Activated CD4-positive, alpha-beta memory T cell treated with anti-CD3 and anti-CD28 coated beads for 36 hours (primary cell): Measurements from ENCODE around the gene STIP1. TPM values are rescaled to one million over a fixed set of nuclear protein-coding genes. Genes with fewer than 3 reads are reported as not detected.

Experiments used
- CTCF ChIA-PET: fragments of 350-600 bp; sonication (Branson Sonifier 250); formaldehyde crosslinking; loops from one replicate; lab custom pipeline; 2021; ENCODE audit warnings: antibody characterized with exemption, inconsistent platforms; lab: Charles Lee
- POLR2A ChIA-PET: fragments of 350-600 bp; sonication (Branson Sonifier 250); formaldehyde crosslinking; loops from one replicate; lab custom pipeline; 2021; ENCODE audit warnings: antibody characterized with exemption; lab: Charles Lee
- DNase-seq: peaks from one replicate; pipeline ENCODE4 v3.0.0-alpha.2; 2020
- H3K27ac Mint-ChIP-seq: one replicate; pipeline ENCODE4 v1.8.0; 2021; ENCODE audit warnings: mixed read lengths
- H3K27me3 Mint-ChIP-seq: one replicate; pipeline ENCODE4 v1.8.0; 2021; ENCODE audit warnings: mixed read lengths
- H3K36me3 Mint-ChIP-seq: one replicate; pipeline ENCODE4 v1.8.0; 2021; ENCODE audit warnings: mixed read lengths
- H3K4me1 Mint-ChIP-seq: one replicate; pipeline ENCODE4 v1.8.0; 2021; ENCODE audit warnings: low read depth, mixed read lengths
- H3K4me3 Mint-ChIP-seq: one replicate; pipeline ENCODE4 v1.8.0; 2021; ENCODE audit warnings: mild to moderate bottlenecking, mixed read lengths
- H3K9me3 Mint-ChIP-seq: one replicate; pipeline ENCODE4 v1.8.0; 2021; ENCODE audit warnings: mixed read lengths
- intact Hi-C: fragments of 100-400 bp; cut with micrococcal nuclease; formaldehyde crosslinking; loops from one replicate; pipeline ENCODE4 v1.15.1; 2023
- total RNA-seq, 2 experiments: library from RNA; stranded (reverse); gene quantifications; one replicate each; pipeline ENCODE4 v1.2.3, GENCODE V29; 2021

Gene STIP1
- total RNA-seq, 2 experiments from 2014 or later: 402 to 413 TPM

- peaks cover 27% of the 10 kb centered on the region for H3K4me1 Mint-ChIP-seq
- DNase-seq: no peak
- CTCF ChIA-PET: interaction anchor here (0.6 to 5.2 kb wide), 5 partner anchors 8 to 107 kb away, joined by 3 to 38 read pairs (median 3); partner anchors contain the start of genes FERMT3 and PRDX5
- H3K27ac Mint-ChIP-seq: peak overlapping the region; percentile 83
- peak overlapping the region; percentile 88 for H3K4me3 Mint-ChIP-seq
- POLR2A ChIA-PET: interaction anchor here (0.9 to 5.4 kb wide), 7 partner anchors 10 to 92 kb away, joined by 3 to 66 read pairs (median 6); partner anchors contain the start of genes FERMT3, PRDX5 and TRMT112
- intact Hi-C loops: no loop called here
- peaks cover 7% of the 10 kb centered on the region for H3K36me3 Mint-ChIP-seq
- H3K27me3 Mint-ChIP-seq: no peaks in the 10 kb centered on the region
- no peaks in the 10 kb centered on the region for H3K9me3 Mint-ChIP-seq
Measured at GRCh38 chr11:64224891-64225607, 39.1 kb downstream of the STIP1 start.

GRCh38 chr11:64225608-64226506 is 39.9 kb downstream of the STIP1 start, which contains the start of the genes NUDT22 and TRPT1:
Gene NUDT22 (plus strand): TSS chr11:64226274. CDS start chr11:64226653, 379 bp downstream.
Gene TRPT1 (minus strand): TSS chr11:64226186. CDS start chr11:64225860, 326 bp downstream.
- intact Hi-C loops: loop anchor here (1.0 kb wide), 3 partner anchors 14 to 41 kb away; no protein-coding TSS in a partner anchor
- Mint-ChIP-seq H3K27me3 (no peaks in the 10 kb centered on the region), H3K4me3 (peak within 1 kb of the TSS; percentile 88), H3K27ac (peak within 1 kb of the TSS; percentile 84), H3K4me1 (peaks cover 28% of the 10 kb centered on the region), H3K9me3 (no peaks in the 10 kb centered on the region), H3K36me3 (peaks cover 5% of the 10 kb centered on the region)
- POLR2A ChIA-PET: interaction anchor here (0.9 to 5.4 kb wide), 13 partner anchors 10 to 92 kb away, joined by 3 to 66 read pairs (median 6); partner anchors contain the start of genes BAD, FERMT3, FKBP2 and PPP1R14B
- peak; percentile 95 for DNase-seq
- CTCF ChIA-PET: interaction anchor here (0.6 to 5.2 kb wide), 20 partner anchors 8 to 463 kb away, joined by 3 to 38 read pairs (median 3); partner anchors contain the start of genes CATSPERZ, ESRRA, FERMT3 and FKBP2

GRCh38 chr11:64226507-64227051 is 40.6 kb downstream of the STIP1 start:
- Mint-ChIP-seq H3K4me1 (peaks cover 31% of the 10 kb centered on the region), H3K4me3 (peak overlapping the region; percentile 88), H3K36me3 (peaks cover 5% of the 10 kb centered on the region), H3K9me3 (no peaks in the 10 kb centered on the region), H3K27ac (peak overlapping the region; percentile 84), H3K27me3 (no peaks in the 10 kb centered on the region)
- ChIA-PET POLR2A (interaction anchor here (0.7 to 5.4 kb wide), 12 partner anchors 9 to 91 kb away, joined by 3 to 66 read pairs (median 6); partner anchors contain the start of genes BAD, FERMT3, FKBP2 and PPP1R14B), CTCF (interaction anchor here (0.7 to 5.2 kb wide), 17 partner anchors 7 to 462 kb away, joined by 3 to 38 read pairs (median 3); partner anchors contain the start of genes CATSPERZ, ESRRA, FERMT3 and FKBP2)
- intact Hi-C loops: loop anchor here (1.0 kb wide), 3 partner anchors 14 to 41 kb away; no protein-coding TSS in a partner anchor
- DNase-seq: peak; percentile 81

DNA sequence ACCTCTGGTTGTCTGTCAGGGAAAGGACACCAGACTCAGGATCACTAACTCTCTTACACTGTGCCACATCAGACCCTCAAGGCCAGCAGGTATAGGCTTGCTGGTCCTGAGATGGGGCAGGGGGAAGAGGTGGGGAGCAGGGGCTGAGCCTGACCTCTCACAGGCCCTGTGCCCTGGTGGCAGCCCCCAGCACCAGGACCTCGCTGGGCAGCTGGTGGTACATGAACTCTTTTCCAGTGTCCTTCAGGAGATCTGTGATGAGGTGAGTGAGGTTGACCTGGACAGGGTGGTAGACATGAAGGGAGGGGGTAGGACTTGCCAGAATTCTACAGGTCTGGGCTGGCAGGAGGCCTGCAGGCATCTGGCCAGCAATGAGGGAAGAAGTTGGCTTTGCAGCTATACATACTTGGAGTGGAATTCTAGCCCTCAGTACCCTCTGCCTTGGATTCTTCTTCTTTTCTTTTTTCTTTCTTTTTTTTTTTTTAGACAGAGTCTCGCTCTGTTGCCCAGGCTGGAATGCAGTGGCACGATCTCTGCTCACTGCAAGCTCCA is 41.5 kb downstream of the STIP1 start:
- Mint-ChIP-seq H3K27ac (peak overlapping the region; percentile 84), H3K36me3 (peaks cover 5% of the 10 kb centered on the region), H3K27me3 (no peaks in the 10 kb centered on the region), H3K9me3 (no peaks in the 10 kb centered on the region), H3K4me3 (peak overlapping the region; percentile 88), H3K4me1 (peaks cover 37% of the 10 kb centered on the region)
- CTCF ChIA-PET: interaction anchor here (1.0 to 5.2 kb wide), 5 partner anchors 21 to 76 kb away, joined by 3 to 38 read pairs (median 5); partner anchors contain the start of genes CATSPERZ, ESRRA and FERMT3
- POLR2A ChIA-PET: interaction anchor here (0.7 to 5.4 kb wide), 8 partner anchors 10 to 42 kb away, joined by 3 to 66 read pairs (median 8); partner anchors contain the start of genes FERMT3, PPP1R14B and STIP1
- no peak for DNase-seq
- intact Hi-C loops: no loop called here

- Mint-ChIP-seq H3K27ac (peak overlapping the region; percentile 28), H3K4me3 (peak overlapping the region; percentile 39), H3K4me1 (peaks cover 34% of the 10 kb centered on the region), H3K36me3 (peaks cover 5% of the 10 kb centered on the region), H3K27me3 (no peaks in the 10 kb centered on the region), H3K9me3 (no peaks in the 10 kb centered on the region)
- ChIA-PET CTCF (interaction anchor here (1.2 kb wide), 1 partner anchor 75 kb away, joined by 3 read pairs; no protein-coding TSS in a partner anchor), POLR2A (no interaction called here)
- intact Hi-C loops: no loop called here
- DNase-seq: no peak
Measured at GRCh38 chr11:64229090-64229743, 43.2 kb downstream of the STIP1 start.

- peaks cover 5% of the 10 kb centered on the region for H3K36me3 Mint-ChIP-seq
- peak overlapping the region; percentile 79 for H3K4me3 Mint-ChIP-seq
- CTCF ChIA-PET: no interaction called here
- POLR2A ChIA-PET: no interaction called here
- DNase-seq: no peak
- intact Hi-C loops: loop anchor here (1.0 kb wide), 2 partner anchors 12 to 22 kb away; partner anchors contain the start of gene FKBP2
- peaks cover 33% of the 10 kb centered on the region for H3K4me1 Mint-ChIP-seq
- no peaks in the 10 kb centered on the region for H3K9me3 Mint-ChIP-seq
- no peaks in the 10 kb centered on the region for H3K27me3 Mint-ChIP-seq
- H3K27ac Mint-ChIP-seq: peak overlapping the region; percentile 80
Measured at GRCh38 chr11:64229744-64230170, 43.8 kb downstream of the STIP1 start.

DNA sequence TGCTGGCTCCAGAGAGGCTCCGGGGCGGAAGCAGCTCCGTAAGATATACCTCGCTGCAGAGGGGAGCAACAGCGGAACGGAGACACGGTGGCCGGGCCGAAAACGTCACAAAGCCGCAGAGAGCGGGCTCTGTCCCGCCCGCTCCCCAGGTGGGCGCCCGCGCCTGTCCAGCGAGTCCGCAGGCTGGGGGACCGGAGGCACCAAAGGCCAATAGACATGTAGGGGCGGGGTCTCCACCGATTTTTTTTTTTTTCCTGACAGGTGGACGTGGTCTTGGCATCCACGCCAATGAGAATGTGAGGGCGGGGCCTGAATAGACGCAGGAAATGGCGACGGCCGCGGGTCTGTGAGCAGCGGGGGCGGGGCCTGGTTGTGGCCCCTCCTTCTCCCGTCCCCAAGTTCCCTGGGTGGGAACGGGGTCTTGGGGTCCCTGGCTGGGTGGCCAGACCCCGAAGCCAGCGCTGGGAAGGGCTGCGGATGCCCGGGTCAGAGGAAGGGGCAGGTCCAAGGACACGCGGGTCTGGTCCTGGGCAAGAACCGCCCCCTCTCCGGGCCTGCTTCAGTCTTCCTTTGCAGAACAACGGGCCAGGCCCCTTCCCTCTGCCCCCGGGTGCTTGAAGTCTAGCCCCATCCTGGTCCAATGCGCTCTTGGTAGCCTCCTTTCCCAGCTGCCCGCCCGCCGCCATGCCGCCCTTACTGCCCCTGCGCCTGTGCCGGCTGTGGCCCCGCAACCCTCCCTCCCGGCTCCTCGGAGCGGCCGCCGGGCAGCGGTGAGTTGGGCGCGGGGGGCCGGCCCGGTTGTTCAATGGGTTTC is 44.4 kb downstream of the STIP1 start, which contains the start of gene DNAJC4:
Gene DNAJC4 (plus strand): TSS at position 378 of the 814 bp plus-strand sequence. CDS start 307 bp downstream, at position 685.
- peaks cover 7% of the 10 kb centered on the region for H3K36me3 Mint-ChIP-seq
- POLR2A ChIA-PET: no interaction called here

DNA sequence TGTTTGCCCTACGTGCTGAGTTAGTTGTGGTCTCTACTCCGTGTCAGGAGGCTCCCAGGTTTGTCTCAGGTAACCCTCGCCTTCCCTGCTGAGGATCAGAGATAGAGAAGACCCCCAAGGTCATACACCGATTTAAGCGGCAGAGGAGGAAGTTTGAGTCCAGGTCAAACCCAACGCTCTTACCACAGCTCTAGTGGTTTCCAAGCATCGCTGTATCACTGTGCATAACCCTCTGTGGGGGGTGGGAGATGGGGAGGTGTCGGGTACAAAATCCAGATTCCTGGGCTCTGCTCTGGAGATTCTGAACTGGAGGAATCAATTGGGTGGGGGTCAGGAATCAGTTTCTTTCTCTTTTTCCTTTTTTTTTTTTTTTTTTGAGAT is 45.0 kb downstream of the STIP1 start:
- ChIA-PET CTCF (no interaction called here), POLR2A (no interaction called here)
- peaks cover 38% of the 10 kb centered on the region for H3K4me1 Mint-ChIP-seq
- H3K9me3 Mint-ChIP-seq: no peaks in the 10 kb centered on the region
- peaks cover 7% of the 10 kb centered on the region for H3K36me3 Mint-ChIP-seq
- no peak for DNase-seq
- no peaks in the 10 kb centered on the region for H3K27me3 Mint-ChIP-seq
- peak overlapping the region; percentile 79 for H3K4me3 Mint-ChIP-seq
- intact Hi-C loops: loop anchor here (1.0 kb wide), 2 partner anchors 10 to 24 kb away; partner anchors contain the start of gene FKBP2
- peak overlapping the region; percentile 80 for H3K27ac Mint-ChIP-seq

More for the DNA sequence above, 44.4 kb downstream of the STIP1 start, which contains the start of gene DNAJC4:
- CTCF ChIA-PET: no interaction called here
- Mint-ChIP-seq H3K4me3 (peak within 1 kb of the TSS; percentile 79), H3K27ac (peak within 1 kb of the TSS; percentile 80), H3K4me1 (peaks cover 33% of the 10 kb centered on the region), H3K9me3 (no peaks in the 10 kb centered on the region), H3K27me3 (no peaks in the 10 kb centered on the region)
- intact Hi-C loops: loop anchor here (1.0 kb wide), 2 partner anchors 11 to 23 kb away; partner anchors contain the start of gene FKBP2
- peak; percentile 92 for DNase-seq

- H3K27me3 Mint-ChIP-seq: no peaks in the 10 kb centered on the region
- H3K4me3 Mint-ChIP-seq: peak overlapping the region; percentile 79
- no peaks in the 10 kb centered on the region for H3K9me3 Mint-ChIP-seq
- ChIA-PET CTCF (interaction anchor here (0.8 kb wide), 1 partner anchor 231 kb away, joined by 3 read pairs; no protein-coding TSS in a partner anchor), POLR2A (interaction anchor here (2.0 kb wide), 1 partner anchor 25 kb away, joined by 10 read pairs; the partner anchor contains the start of gene FERMT3)
- no peak for DNase-seq
- peaks cover 40% of the 10 kb centered on the region for H3K4me1 Mint-ChIP-seq
- peaks cover 7% of the 10 kb centered on the region for H3K36me3 Mint-ChIP-seq
- intact Hi-C loops: no loop called here
- H3K27ac Mint-ChIP-seq: no peak overlapping the region
Measured at GRCh38 chr11:64231546-64231945, 45.6 kb downstream of the STIP1 start.
